ENCODE results near the gene MBD3L2B. TPM values are rescaled to one million over a fixed set of nuclear protein-coding genes. Genes with fewer than 3 reads are reported as not detected.
"Not testable (repeated sequence)": the region's sequence is repeated elsewhere in the genome, so short reads cannot be mapped to it uniquely, and the experiment has no call there.

The MBD3L2B gene
- total RNA-seq, result not detected in 2 replicates

- not testable (repeated sequence) for DNase-seq (ENCODE audit: low read depth)
These were observed at the start of gene MBD3L2B for GRCh38 chr19:7021331-7021730. MBD3L2B (minus strand) TSS chr19:7021431; CDS start chr19:7021397, 34 bp downstream.

- DNase-seq (ENCODE audit: low read depth), result no peak
These were observed 48.6 kb upstream of the MBD3L2B start for GRCh38 chr19:7069904-7070226.

- peak; percentile 86 for DNase-seq (ENCODE audit: low read depth)
These were observed 48.0 kb upstream of the MBD3L2B start, which contains the start of gene ZNF557 for GRCh38 chr19:7069042-7069903. ZNF557 (plus strand) TSS chr19:7069703; CDS start chr19:7075075, 5,372 bp downstream.

GRCh38 chr19:7068599-7068998, 47.4 kb upstream of the MBD3L2B start:
- DNase-seq (ENCODE audit: low read depth), result no peak

- no peak for DNase-seq (ENCODE audit: low read depth)
These were observed 46.5 kb upstream of the MBD3L2B start for GRCh38 chr19:7067716-7068115.

GRCh38 chr19:7067122-7067521, 45.9 kb upstream of the MBD3L2B start:
- not testable (repeated sequence) for DNase-seq (ENCODE audit: low read depth)

GRCh38 chr19:7063764-7064418, 42.7 kb upstream of the MBD3L2B start:
- DNase-seq (ENCODE audit: low read depth), result no peak

GRCh38 chr19:7063339-7063738, 42.1 kb upstream of the MBD3L2B start:
- DNase-seq (ENCODE audit: low read depth), result no peak

- DNase-seq (ENCODE audit: low read depth), result not testable (repeated sequence)
These were observed 38.7 kb upstream of the MBD3L2B start for GRCh38 chr19:7059977-7060376.

- DNase-seq (ENCODE audit: low read depth), result not testable (repeated sequence)
These were observed 37.3 kb upstream of the MBD3L2B start, which contains the start of gene MBD3L3 for GRCh38 chr19:7058576-7058975. MBD3L3 (minus strand) TSS chr19:7058676; CDS start chr19:7058605, 71 bp downstream.

GRCh38 chr19:7056371-7056770, 35.1 kb upstream of the MBD3L2B start:
- DNase-seq (ENCODE audit: low read depth), result not testable (repeated sequence)

GRCh38 chr19:7055679-7056078, 34.4 kb upstream of the MBD3L2B start:
- DNase-seq (ENCODE audit: low read depth), result not testable (repeated sequence)

GRCh38 chr19:7054635-7055368, 33.6 kb upstream of the MBD3L2B start:
- not testable (repeated sequence) for DNase-seq (ENCODE audit: low read depth)

- DNase-seq (ENCODE audit: low read depth), result not testable (repeated sequence)
These were observed 31.7 kb upstream of the MBD3L2B start for GRCh38 chr19:7052896-7053295.

- DNase-seq (ENCODE audit: low read depth), result not testable (repeated sequence)
These were observed 30.2 kb upstream of the MBD3L2B start for GRCh38 chr19:7051421-7051820.

- DNase-seq (ENCODE audit: low read depth), result not testable (repeated sequence)
These were observed 27.8 kb upstream of the MBD3L2B start, which contains the start of gene MBD3L2 for GRCh38 chr19:7049021-7049420. MBD3L2 (plus strand) TSS chr19:7049321; CDS start chr19:7049374, 53 bp downstream.

GRCh38 chr19:7041563-7041962, 20.3 kb upstream of the MBD3L2B start:
- DNase-seq (ENCODE audit: low read depth), result not testable (repeated sequence)

GRCh38 chr19:7040079-7040478, 18.8 kb upstream of the MBD3L2B start, which contains the start of gene MBD3L4:
MBD3L4 (minus strand) TSS chr19:7040179; CDS start chr19:7040144, 35 bp downstream.
- DNase-seq (ENCODE audit: low read depth), result not testable (repeated sequence)

- DNase-seq (ENCODE audit: low read depth), result not testable (repeated sequence)
These were observed 9.0 kb upstream of the MBD3L2B start, which contains the start of gene MBD3L5 for GRCh38 chr19:7030278-7030677. MBD3L5 (plus strand) TSS chr19:7030578; CDS start chr19:7030612, 34 bp downstream.

GRCh38 chr19:7028790-7029189, 7.6 kb upstream of the MBD3L2B start:
- not testable (repeated sequence) for DNase-seq (ENCODE audit: low read depth)

GRCh38 chr19:7018828-7019227, 2.4 kb downstream of the MBD3L2B start:
- DNase-seq (ENCODE audit: low read depth), result no peak

GRCh38 chr19:7013678-7014077, 7.6 kb downstream of the MBD3L2B start:
- DNase-seq (ENCODE audit: low read depth), result peak; percentile 78

Data from renal cortical epithelial cell (primary cell).